ENCODE measurements around the gene SETD1A. TPM values are rescaled to one million over a fixed set of nuclear protein-coding genes. Genes with fewer than 3 reads are reported as not detected.

SETD1A gene
- total and polyA plus RNA-seq, 9 of the 15 experiments (the other 6 are each of a cell fraction or from before 2014, with no cell fraction given): 0.08 to 36.0 (median 4.2) TPM

- in situ Hi-C loops (cut with MboI): no loop called here
Measured at GRCh38 chr16:30930160-30930571, 27.4 kb upstream of the SETD1A start.

More at GRCh38 chr16:30930160-30930571, 27.4 kb upstream of the SETD1A start:
- Histone ChIP-seq H4K20me1 (replicated peaks; ENCODE audit: control insufficient read depth, insufficient read depth, low read length) (no peaks in the 10 kb centered on the region; the same call in 1 of the 2 replicates), H3K36me3 (ENCODE audit: control insufficient read depth, insufficient read depth, low read length) (peaks cover 68% of the 10 kb centered on the region; the same call in 2 of the 3 replicates), H3K27me3 (ENCODE audit: control insufficient read depth in 2 of 2, insufficient read depth in 2 of 2, low read length in 2 of 2) (no peaks in the 10 kb centered on the region), H3K9ac (ENCODE audit: insufficient read depth in 1 of 2, low read depth in 2 of 2, low read length in 2 of 2) (peak overlapping the region in 1 of 2 experiments; percentile 36; a peak in 1 of 4 replicates), H3K4me2 (ENCODE audit: insufficient read depth, low read length) (no peak overlapping the region), H3K4me3 (no peak overlapping the region), H3K4me1 (replicated peaks in 1 of 2; ENCODE audit: control insufficient read depth in 2 of 2, insufficient read depth in 2 of 2, low read length in 2 of 2) (peaks cover 0 to 38% of the 10 kb centered on the region in 2 experiments; a peak in 3 of 5 replicates), H3K79me2 (ENCODE audit: control insufficient read depth, insufficient read depth, low read length) (no peaks in the 10 kb centered on the region), H3K9me1 (ENCODE audit: control insufficient read depth, insufficient read depth, low read length) (peaks cover 3% of the 10 kb centered on the region), H3K27ac (ENCODE audit: extremely low read depth, low read depth, low read length) (no peak overlapping the region), H2AFZ (ENCODE audit: low read depth, low read length) (no peak overlapping the region), H3K9me3 (replicated peaks; ENCODE audit: control insufficient read depth, insufficient read depth, low read depth, low read length) (no peaks in the 10 kb centered on the region)
- ChIA-PET CTCF (ENCODE audit: low intra/inter-chr PET ratio) (no interaction called here), POLR2A (interaction anchor here (0.6 kb wide), 2 partner anchors 48 to 290 kb away, joined by 3 read pairs; no protein-coding TSS in a partner anchor)
- WGBS (ENCODE audit: insufficient coverage, low coverage, missing lambda C conversion rate): 97% methylated on average over 15 of the region's 35 CpGs
- DNase-seq (ENCODE audit: extremely low read depth in 1 of 4, low spot score in 3 of 4) (no peak), ATAC-seq (no peak), FAIRE-seq (no peak)
- no TSS peak for BruUV-seq (replicated peaks)
- intact Hi-C loops (cut with micrococcal nuclease): no loop called here
- TF ChIP-seq NCOA4 (IDR thresholded peaks at IDR 0.05; ENCODE audit: partially characterized antibody) (no peak), POLR2G (IDR thresholded peaks at IDR 0.05; ENCODE audit: low read depth, low read length) (peak; percentile 57)
- TF ChIP-seq, protein P1, sequence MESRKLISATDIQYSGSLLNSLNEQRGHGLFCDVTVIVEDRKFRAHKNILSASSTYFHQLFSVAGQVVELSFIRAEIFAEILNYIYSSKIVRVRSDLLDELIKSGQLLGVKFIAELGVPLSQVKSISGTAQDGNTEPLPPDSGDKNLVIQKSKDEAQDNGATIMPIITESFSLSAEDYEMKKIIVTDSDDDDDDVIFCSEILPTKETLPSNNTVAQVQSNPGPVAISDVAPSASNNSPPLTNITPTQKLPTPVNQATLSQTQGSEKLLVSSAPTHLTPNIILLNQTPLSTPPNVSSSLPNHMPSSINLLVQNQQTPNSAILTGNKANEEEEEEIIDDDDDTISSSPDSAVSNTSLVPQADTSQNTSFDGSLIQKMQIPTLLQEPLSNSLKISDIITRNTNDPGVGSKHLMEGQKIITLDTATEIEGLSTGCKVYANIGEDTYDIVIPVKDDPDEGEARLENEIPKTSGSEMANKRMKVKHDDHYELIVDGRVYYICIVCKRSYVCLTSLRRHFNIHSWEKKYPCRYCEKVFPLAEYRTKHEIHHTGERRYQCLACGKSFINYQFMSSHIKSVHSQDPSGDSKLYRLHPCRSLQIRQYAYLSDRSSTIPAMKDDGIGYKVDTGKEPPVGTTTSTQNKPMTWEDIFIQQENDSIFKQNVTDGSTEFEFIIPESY (CRISPR knock-in tag; IDR thresholded peaks at IDR 0.05): no peak
